Cardiac muscle cell (in vitro differentiated cells and primary cell): Measurements from ENCODE around the gene ALG9. TPM values are rescaled to one million over a fixed set of nuclear protein-coding genes. Genes with fewer than 3 reads are reported as not detected.
"Not testable (repeated sequence)": the region's sequence is repeated elsewhere in the genome, so short reads cannot be mapped to it uniquely, and the experiment has no call there.

Source experiments
- DNase-seq, 2 donors: peaks; one replicate each; pipeline versions ENCODE4 v3.0.0 to v3.0.0-alpha.2; 2010 to 2017; ENCODE audit warnings: low read depth in 1 of 2, low spot score in 1 of 2
- H3K27ac ChIP-seq: fragments of 200-600 bp; sonication (generic); 2 replicates; pipeline ENCODE4 v1.5.1; 2016
- H3K27me3 ChIP-seq: fragments of 200-600 bp; sonication (generic); 2 replicates; pipeline ENCODE4 v1.6.0; 2016; ENCODE audit warnings: control low read depth
- H3K36me3 ChIP-seq: fragments of 200-600 bp; sonication (generic); 2 replicates; pipeline ENCODE4 v1.5.1; 2016; ENCODE audit warnings: control low read depth
- H3K4me1 ChIP-seq: fragments of 200-600 bp; sonication (generic); 2 replicates; pipeline ENCODE4 v1.8.1; 2017; ENCODE audit warnings: low read depth, mild to moderate bottlenecking, mixed run types
- H3K4me3 ChIP-seq: fragments of 200-600 bp; sonication (generic); 2 replicates; pipeline ENCODE4 v1.5.1; 2016; ENCODE audit warnings: mild to moderate bottlenecking
- H3K9me3 ChIP-seq: fragments of 200-600 bp; sonication (generic); 2 replicates; pipeline ENCODE4 v1.5.1; 2017; ENCODE audit warnings: low read depth, mild to moderate bottlenecking, control low read depth
- CTCF ChIP-seq: IDR thresholded peaks from 2 replicates; pipeline ENCODE4 v1.5.1; 2012; ENCODE audit warnings: low read depth, mild to moderate bottlenecking, low read length
- polyA plus RNA-seq: library from polyadenylated mRNA; unstranded; fragments of >200 nt; fragmentation: Nextera tagmentation; extraction: Ambion mirVana; gene quantifications from 2 replicates; pipeline ENCODE4 v1.2.1, GENCODE V29; 2016
- total RNA-seq: library from RNA; depleted of rRNA; stranded (reverse); fragments of >200 nt; gene quantifications from 2 replicates; pipeline ENCODE4 v1.2.3, GENCODE V29; 2016

The ALG9 gene
- total and polyA plus RNA-seq, 2 experiments from 2014 or later: 32.8 to 49.9 TPM

GRCh38 chr11:111772535-111772934 lies 98.8 kb downstream of the ALG9 start:
- H3K27ac ChIP-seq: no peak overlapping the region
- TF ChIP-seq CTCF: no peak
- no peaks in the 10 kb centered on the region for H3K9me3 ChIP-seq
- H3K36me3 ChIP-seq: no peaks in the 10 kb centered on the region
- DNase-seq: no peak
- no peak overlapping the region for H3K4me3 ChIP-seq
- H3K4me1 ChIP-seq: no peaks in the 10 kb centered on the region
- H3K27me3 ChIP-seq: no peaks in the 10 kb centered on the region

- not testable (repeated sequence) for H3K27me3 ChIP-seq, H3K4me3 ChIP-seq, H3K9me3 ChIP-seq, H3K36me3 ChIP-seq, DNase-seq, H3K27ac ChIP-seq, H3K4me1 ChIP-seq
Measured at GRCh38 chr11:111771205-111771604, 100.2 kb downstream of the ALG9 start.

GRCh38 chr11:111770581-111771134 lies 100.7 kb downstream of the ALG9 start:
- TF ChIP-seq CTCF: no peak
- Histone ChIP-seq H3K9me3 (no peaks in the 10 kb centered on the region), H3K27me3 (no peaks in the 10 kb centered on the region), H3K27ac (no peak overlapping the region), H3K4me1 (no peaks in the 10 kb centered on the region), H3K4me3 (no peak overlapping the region), H3K36me3 (no peaks in the 10 kb centered on the region)
- DNase-seq: no peak

GRCh38 chr11:111766834-111767142 lies 104.6 kb downstream of the ALG9 start:
- TF ChIP-seq CTCF: no peak
- H3K36me3 ChIP-seq: no peaks in the 10 kb centered on the region
- no peaks in the 10 kb centered on the region for H3K9me3 ChIP-seq
- peak overlapping the region; percentile 59 for H3K4me3 ChIP-seq
- DNase-seq: no peak
- no peaks in the 10 kb centered on the region for H3K4me1 ChIP-seq
- no peaks in the 10 kb centered on the region for H3K27me3 ChIP-seq
- peak overlapping the region; percentile 55 for H3K27ac ChIP-seq

- no peaks in the 10 kb centered on the region for H3K4me1 ChIP-seq
- peak within 1 kb of the TSS; percentile 55 for H3K27ac ChIP-seq
- no peaks in the 10 kb centered on the region for H3K9me3 ChIP-seq
- H3K4me3 ChIP-seq: peak within 1 kb of the TSS; percentile 59
- no peak for TF ChIP-seq CTCF
- H3K36me3 ChIP-seq: peaks cover 3% of the 10 kb centered on the region
- peak; percentile 77 to 83 for DNase-seq
- H3K27me3 ChIP-seq: no peaks in the 10 kb centered on the region
Measured at GRCh38 chr11:111765984-111766833, 105.2 kb downstream of the ALG9 start, which contains the start of gene PPP2R1B. Gene PPP2R1B, minus strand, starts transcription at chr11:111766389. Its CDS starts 28 bp downstream, at chr11:111766361.

- DNase-seq: no peak
- Histone ChIP-seq H3K9me3 (no peaks in the 10 kb centered on the region), H3K27me3 (no peaks in the 10 kb centered on the region), H3K27ac (no peak overlapping the region), H3K4me3 (peak overlapping the region; percentile 59), H3K4me1 (no peaks in the 10 kb centered on the region), H3K36me3 (peaks cover 7% of the 10 kb centered on the region)
- TF ChIP-seq CTCF: no peak
Measured at GRCh38 chr11:111765320-111765983, 105.9 kb downstream of the ALG9 start.
